Colonic mucosa (tissue), 4 donors: ENCODE data around the gene CDKL5. TPM values are rescaled to one million over a fixed set of nuclear protein-coding genes. Genes with fewer than 3 reads are reported as not detected.

ENCODE experiments used
- DNase-seq: peaks from one replicate; pipeline ENCODE4 v3.0.0-alpha.2; 2020
- H3K27ac ChIP-seq: fragments of 200-600 bp; one replicate; pipeline ENCODE4 v1.8.0; 2021
- H3K27me3 ChIP-seq: fragments of 200-600 bp; one replicate; pipeline ENCODE4 v1.8.0; 2021
- H3K36me3 ChIP-seq: fragments of 200-600 bp; one replicate; pipeline ENCODE4 v1.8.0; 2021
- H3K4me1 ChIP-seq: fragments of 200-600 bp; one replicate; pipeline ENCODE4 v1.8.0; 2021; ENCODE audit warnings: mild to moderate bottlenecking
- H3K4me3 ChIP-seq: fragments of 200-600 bp; one replicate; pipeline ENCODE4 v1.8.0; 2021
- H3K9ac ChIP-seq, 2 donors: one replicate each; pipeline ENCODE4 v1.7.0; 2013; ENCODE audit warnings: control low read depth in 2 of 2, low read depth in 2 of 2, low read length in 2 of 2
- H3K9me3 ChIP-seq: fragments of 200-600 bp; one replicate; pipeline ENCODE4 v1.8.0; 2021
- CTCF ChIP-seq: fragments of 200-600 bp; IDR thresholded peaks from one replicate; pipeline ENCODE4 v1.8.0; 2022; ENCODE audit warnings: antibody characterized with exemption, mild to moderate bottlenecking
- intact Hi-C: fragments of 100-400 bp; cut with DNase I; formaldehyde crosslinking; loops from one replicate; pipeline ENCODE4 v1.14.1; 2022
- total RNA-seq, 2 donors: library from RNA; stranded (reverse); fragmentation: NEBNext Ultra II Directional in 1 of 2; extraction: Animal tissue kit (Norgen Biotek cat#: 25700) in 1 of 2; gene quantifications; one replicate each; pipeline ENCODE4 v1.2.1, GENCODE V29; 2021
- donor health status: healthy.
- donor health status: DM: no; HTN: no; CAD: no.
- donor health status: DM: no; HTN: no; CAD: no.

Gene CDKL5
- total RNA-seq, 2 donors from 2014 or later, result 3.7 to 4.4 TPM

GRCh38 chrX:18549643-18550042 is 124.2 kb downstream of the CDKL5 start:
- Histone ChIP-seq H3K4me1 (no peaks in the 10 kb centered on the region), H3K27ac (no peak overlapping the region), H3K9ac (no peak overlapping the region), H3K4me3 (no peak overlapping the region), H3K36me3 (no peaks in the 10 kb centered on the region), H3K9me3 (no peaks in the 10 kb centered on the region), H3K27me3 (no peaks in the 10 kb centered on the region)
- DNase-seq, result no peak
- TF ChIP-seq CTCF, result no peak
- intact Hi-C loops, result no loop called here

- Histone ChIP-seq H3K9me3 (no peaks in the 10 kb centered on the region), H3K4me1 (no peaks in the 10 kb centered on the region), H3K36me3 (no peaks in the 10 kb centered on the region), H3K9ac (no peak overlapping the region), H3K4me3 (no peak overlapping the region), H3K27ac (no peak overlapping the region), H3K27me3 (peaks cover 3% of the 10 kb centered on the region)
- intact Hi-C loops, result no loop called here
- no peak for TF ChIP-seq CTCF
- DNase-seq, result no peak
Observed at GRCh38 chrX:18557879-18558278, 132.5 kb downstream of the CDKL5 start.

- H3K36me3 ChIP-seq, result no peaks in the 10 kb centered on the region
- no peak for TF ChIP-seq CTCF
Observed at GRCh38 chrX:18558799-18559198, 133.4 kb downstream of the CDKL5 start.

GRCh38 chrX:18561020-18561419 is 135.6 kb downstream of the CDKL5 start:
- Histone ChIP-seq H3K4me3 (no peak overlapping the region), H3K27me3 (no peaks in the 10 kb centered on the region), H3K9me3 (no peaks in the 10 kb centered on the region), H3K36me3 (no peaks in the 10 kb centered on the region), H3K4me1 (no peaks in the 10 kb centered on the region), H3K27ac (no peak overlapping the region), H3K9ac (no peak overlapping the region)
- no peak for TF ChIP-seq CTCF
- no peak for DNase-seq
- intact Hi-C loops, result no loop called here

More at GRCh38 chrX:18558799-18559198, 133.4 kb downstream of the CDKL5 start:
- H3K27me3 ChIP-seq, result peaks cover 3% of the 10 kb centered on the region
- intact Hi-C loops, result no loop called here
- no peaks in the 10 kb centered on the region for H3K4me1 ChIP-seq
- H3K9me3 ChIP-seq, result no peaks in the 10 kb centered on the region
- H3K4me3 ChIP-seq, result no peak overlapping the region
- no peak overlapping the region for H3K27ac ChIP-seq
- DNase-seq, result no peak
- no peak overlapping the region for H3K9ac ChIP-seq

- H3K4me3 ChIP-seq, result no peak overlapping the region
- H3K9me3 ChIP-seq, result no peaks in the 10 kb centered on the region
- H3K9ac ChIP-seq, result no peak overlapping the region
- H3K27me3 ChIP-seq, result no peaks in the 10 kb centered on the region
- no peak overlapping the region for H3K27ac ChIP-seq
- DNase-seq, result no peak
- no peaks in the 10 kb centered on the region for H3K4me1 ChIP-seq
- H3K36me3 ChIP-seq, result no peaks in the 10 kb centered on the region
- intact Hi-C loops, result no loop called here
- TF ChIP-seq CTCF, result no peak
Observed at GRCh38 chrX:18565727-18566126, 140.3 kb downstream of the CDKL5 start.

- Histone ChIP-seq H3K36me3 (no peaks in the 10 kb centered on the region), H3K9ac (no peak overlapping the region), H3K27ac (no peak overlapping the region), H3K4me1 (no peaks in the 10 kb centered on the region), H3K9me3 (no peaks in the 10 kb centered on the region), H3K27me3 (no peaks in the 10 kb centered on the region), H3K4me3 (no peak overlapping the region)
- intact Hi-C loops, result no loop called here
- no peak for DNase-seq
- no peak for TF ChIP-seq CTCF
Observed at GRCh38 chrX:18566748-18567147, 141.3 kb downstream of the CDKL5 start.
